ENCODE measurements around the gene KRTAP9-2.
"Not testable (repeated sequence)": the region's sequence is repeated elsewhere in the genome, so short reads cannot be mapped to it uniquely, and the experiment has no call there.

KRTAP9-2 gene

DNA sequence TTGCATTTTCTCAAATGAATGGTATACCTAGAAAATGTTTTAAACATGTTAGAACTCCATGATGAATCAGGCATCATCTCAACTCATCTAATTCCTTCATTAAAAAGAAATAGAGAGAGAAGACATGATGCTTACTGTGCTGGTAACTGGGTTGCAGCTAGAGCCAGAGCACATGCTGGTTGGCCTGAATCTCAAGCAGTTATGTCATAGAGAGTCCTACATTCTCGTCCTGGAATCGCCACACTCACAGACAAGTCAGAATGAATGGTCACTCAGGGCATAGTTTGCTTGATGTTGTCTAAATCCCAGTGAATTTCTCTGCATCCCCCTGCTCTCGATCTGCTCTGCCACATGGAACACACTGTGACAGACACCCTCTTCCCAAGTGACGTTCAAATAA, 10.7 kb downstream of the KRTAP9-2 start:
- DNase-seq, result not testable (repeated sequence)

DNA sequence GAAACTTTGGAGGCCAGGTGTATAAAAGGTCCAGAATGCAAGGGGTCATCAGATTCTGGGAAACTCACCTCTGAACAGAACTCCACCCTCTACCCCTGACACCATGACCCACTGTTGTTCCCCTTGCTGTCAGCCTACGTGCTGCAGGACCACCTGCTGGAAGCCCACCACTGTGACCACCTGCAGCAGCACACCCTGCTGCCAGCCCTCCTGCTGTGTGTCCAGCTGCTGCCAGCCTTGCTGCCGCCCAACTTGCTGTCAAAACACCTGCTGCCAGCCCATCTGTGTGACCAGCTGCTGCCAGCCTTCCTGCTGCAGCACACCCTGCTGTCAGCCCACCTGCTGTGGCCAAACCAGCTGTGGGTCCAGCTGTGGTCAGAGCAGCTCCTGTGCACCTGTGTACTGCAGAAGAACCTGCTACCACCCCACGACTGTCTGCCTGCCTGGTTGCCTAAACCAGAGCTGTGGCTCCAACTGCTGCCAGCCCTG, 11.5 kb downstream of the KRTAP9-2 start, which contains the start of gene KRTAP9-8:
Gene KRTAP9-8, plus strand, starts transcription at position 51 of the 489 bp plus-strand sequence. Its CDS starts 53 bp downstream, at position 104.
- not testable (repeated sequence) for DNase-seq

DNA sequence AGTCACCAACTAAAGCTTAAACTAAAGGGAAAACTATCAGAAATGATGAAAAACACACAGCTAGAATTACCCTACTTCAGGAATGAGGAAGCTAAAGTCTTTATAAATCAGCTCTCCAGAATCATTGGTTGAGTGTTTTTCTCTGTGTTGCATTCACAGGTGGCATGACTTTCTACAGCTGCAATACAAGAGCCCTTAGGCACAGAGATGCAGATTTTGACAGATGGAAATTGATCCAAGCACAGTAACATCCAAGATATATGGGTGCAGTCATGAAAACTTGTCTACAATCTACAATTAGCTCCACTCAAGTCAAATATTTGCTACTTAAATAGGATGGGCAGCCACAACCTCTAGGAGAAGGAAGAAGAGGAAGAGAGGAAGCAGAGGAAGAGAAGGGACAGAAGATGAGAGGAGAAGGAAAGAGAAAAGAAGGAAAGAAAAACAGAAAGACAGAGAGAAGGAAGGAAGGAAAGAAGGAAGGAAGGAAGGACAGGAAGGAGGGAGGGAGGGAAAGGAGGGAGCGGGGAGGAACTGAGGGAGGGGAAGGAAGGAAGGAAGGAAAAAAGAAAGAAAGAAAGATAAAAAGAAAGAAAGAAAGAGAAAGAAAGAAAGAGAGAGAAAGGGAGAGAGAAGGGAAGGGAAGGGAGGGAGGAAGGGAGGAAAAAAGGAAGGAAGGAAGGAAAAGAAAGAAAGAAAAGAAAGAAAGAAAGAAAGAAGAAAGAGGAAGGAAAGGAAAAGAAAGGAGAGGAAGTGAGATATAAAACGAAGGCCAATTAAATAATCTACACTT, 20.7 kb downstream of the KRTAP9-2 start:
- DNase-seq, result not testable (repeated sequence)

DNA sequence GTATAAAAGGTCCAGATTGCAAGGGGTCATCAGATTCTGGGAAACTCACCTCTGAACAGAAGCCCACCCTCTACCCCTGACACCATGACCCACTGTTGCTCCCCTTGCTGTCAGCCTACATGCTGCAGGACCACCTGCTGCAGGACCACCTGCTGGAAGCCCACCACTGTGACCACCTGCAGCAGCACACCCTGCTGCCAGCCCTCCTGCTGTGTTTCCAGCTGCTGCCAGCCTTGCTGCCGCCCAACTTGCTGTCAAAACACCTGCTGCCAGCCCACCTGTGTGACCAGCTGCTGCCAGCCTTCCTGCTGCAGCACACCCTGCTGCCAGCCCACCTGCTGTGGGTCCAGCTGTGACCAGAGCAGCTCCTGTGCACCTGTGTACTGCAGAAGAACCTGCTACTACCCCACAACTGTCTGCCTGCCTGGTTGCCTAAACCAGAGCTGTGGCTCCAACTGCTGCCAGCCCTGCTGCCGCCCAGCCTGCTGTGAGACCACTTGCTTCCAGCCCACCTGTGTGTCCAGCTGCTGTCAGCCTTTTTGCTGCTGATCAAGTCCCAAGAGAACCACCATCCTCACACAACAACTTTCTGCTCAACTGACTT, 23.3 kb downstream of the KRTAP9-2 start, which contains the start of gene KRTAP9-4:
Gene KRTAP9-4, plus strand, starts transcription at position 51 of the 604 bp plus-strand sequence. Its CDS starts 34 bp downstream, at position 85.
- DNase-seq, result not testable (repeated sequence)

DNA sequence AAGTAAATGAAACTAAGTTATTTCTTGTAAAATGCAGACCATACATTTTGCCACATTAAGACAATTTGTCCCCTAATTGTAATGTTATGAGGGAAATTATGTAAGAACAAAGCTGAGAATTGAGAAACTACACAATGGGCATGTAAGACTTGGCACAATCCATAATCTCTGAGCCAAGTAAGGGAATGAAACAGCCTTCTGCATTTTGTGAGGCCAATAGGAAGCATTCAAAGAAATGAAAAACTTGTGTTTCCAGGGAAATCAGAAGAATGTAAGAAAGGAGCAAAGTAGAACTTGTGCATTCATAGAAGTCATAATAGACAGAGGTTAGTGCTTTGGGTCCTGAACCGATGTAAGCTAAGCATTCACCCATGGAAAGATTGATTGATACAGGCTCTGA, 24.8 kb downstream of the KRTAP9-2 start:
- no peak for DNase-seq

DNA sequence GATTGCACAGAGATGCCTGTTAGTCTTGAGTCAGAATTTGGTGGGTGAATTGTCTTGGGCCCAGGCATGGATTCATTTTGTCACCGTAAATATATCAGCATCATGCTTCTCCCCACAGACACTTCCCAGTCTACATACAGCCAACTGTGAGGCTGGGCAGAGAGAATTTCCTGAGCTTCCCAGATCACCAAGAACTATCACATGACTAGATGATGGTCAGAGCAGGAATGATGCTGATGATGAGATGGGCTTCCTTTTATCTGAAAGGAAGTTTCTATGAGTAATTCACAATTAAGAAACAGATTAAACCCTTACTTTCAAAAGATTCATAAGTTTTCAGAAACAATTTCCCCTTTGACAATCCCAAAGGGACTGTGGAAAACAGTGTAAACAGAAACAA, 28.4 kb downstream of the KRTAP9-2 start:
- DNase-seq, result no peak

DNA sequence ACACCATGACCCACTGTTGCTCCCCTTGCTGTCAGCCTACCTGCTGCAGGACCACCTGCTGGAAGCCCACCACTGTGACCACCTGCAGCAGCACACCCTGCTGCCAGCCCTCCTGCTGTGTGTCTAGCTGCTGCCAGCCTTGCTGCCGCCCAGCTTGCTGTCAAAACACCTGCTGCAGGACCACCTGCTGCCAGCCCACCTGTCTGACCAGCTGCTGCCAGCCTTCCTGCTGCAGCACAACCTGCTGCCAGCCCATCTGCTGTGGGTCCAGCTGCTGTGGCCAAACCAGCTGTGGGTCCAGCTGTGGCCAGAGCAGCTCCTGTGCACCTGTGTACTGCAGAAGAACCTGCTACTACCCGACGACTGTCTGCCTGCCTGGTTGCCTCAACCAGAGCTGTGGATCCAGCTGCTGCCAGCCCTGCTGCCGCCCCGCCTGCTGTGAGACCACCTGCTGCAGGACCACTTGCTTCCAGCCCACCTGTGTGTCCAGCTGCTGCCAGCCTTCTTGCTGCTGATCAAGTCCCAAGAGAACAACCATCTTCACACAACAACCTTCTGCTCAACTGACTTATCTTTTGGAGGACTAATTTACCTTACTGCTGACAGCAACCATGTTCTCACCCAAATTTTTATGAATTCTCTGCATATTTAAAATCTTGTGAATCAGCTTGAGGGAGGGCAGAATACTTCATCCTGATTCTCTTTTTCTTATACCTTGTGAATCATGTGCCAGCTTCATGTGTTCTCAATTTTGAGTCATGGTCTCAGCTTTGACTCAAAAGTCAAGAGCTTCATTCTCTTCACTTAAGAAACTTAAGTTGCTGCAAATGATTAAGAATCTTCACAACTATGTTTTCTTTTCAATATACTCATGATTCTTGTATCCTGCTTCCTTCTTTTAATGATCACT, 29.2 kb downstream of the KRTAP9-2 start, which contains the start of gene KRTAP9-9:
Gene KRTAP9-9, plus strand, starts transcription at position 4 of the 910 bp plus-strand sequence.
- not testable (repeated sequence) for DNase-seq

DNA sequence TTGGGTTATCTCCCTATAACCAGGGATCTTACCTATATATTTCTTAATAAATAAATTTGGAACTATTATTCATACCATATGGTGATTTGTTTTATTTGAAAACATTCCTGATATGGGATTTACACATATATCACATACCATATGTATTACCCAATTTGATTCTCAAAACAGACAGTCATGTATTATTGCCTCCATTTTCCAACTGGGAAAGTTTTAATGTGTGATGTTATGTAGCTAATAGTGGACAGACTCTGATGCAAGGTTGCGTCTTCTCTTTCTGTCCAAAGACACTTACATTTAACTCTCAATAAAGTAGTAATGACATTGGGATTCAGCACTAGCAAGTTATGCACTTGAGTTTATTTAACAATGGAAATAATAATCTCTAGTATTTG, 29.8 kb downstream of the KRTAP9-2 start:
- DNase-seq, result no peak

DNA sequence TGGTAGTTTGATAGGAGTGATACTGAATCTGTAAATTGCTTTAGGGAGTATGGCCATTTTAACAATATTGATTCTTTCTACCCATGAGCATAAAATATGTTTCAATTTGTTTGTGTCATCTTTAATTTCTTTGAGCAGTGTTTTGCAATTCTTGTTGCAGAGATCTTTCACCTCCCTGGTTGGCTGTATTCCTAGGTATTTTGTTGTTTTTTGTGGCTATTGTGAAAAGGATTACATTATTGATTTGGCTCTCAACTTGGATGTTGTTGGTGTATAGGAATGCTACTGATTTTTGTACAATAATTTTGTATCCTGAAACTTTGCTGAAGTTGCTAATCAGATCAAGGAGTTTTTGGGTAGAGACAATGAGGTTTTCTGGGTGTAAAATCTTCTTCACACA, 32.0 kb downstream of the KRTAP9-2 start:
- no peak for DNase-seq

DNA sequence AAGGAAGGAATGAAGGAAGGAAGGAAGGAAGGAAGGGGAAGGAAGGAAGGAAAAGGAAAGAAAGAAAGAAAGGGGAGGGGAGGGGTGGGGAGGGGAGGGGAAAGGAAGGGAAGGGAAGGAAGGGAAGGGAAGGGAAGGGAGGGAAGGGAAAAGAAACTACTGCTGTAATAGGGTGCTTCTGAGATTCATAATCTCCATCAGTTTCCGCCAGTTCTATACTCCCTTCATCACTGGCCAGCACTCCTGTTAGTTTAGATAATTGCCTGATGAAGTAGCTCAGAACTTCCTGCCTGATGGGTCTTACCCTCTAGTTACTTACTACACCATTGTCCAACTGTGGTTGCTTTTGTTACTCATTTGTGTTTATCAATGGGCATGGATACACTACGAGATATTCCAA, 36.8 kb downstream of the KRTAP9-2 start:
- no peak for DNase-seq

DNA sequence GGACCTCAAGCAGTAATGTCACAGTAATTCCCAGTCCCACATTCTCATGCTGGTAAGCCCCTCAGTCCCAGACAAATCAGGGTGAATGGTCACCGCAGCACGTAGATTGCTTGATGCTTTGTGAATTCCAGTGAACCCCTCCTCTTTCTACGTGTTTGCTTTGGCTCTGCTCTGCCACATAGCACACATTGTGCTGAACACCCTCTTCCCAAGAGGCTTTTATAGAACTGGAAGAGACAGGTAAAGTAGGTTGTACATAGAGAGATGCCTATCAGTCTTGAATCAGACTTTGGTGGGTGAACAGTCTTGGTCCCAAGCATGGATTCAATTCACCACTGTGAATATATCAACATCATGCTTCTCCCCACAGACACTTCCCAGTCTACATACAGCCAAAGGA, 38.2 kb downstream of the KRTAP9-2 start:
- DNase-seq, result no peak

DNA sequence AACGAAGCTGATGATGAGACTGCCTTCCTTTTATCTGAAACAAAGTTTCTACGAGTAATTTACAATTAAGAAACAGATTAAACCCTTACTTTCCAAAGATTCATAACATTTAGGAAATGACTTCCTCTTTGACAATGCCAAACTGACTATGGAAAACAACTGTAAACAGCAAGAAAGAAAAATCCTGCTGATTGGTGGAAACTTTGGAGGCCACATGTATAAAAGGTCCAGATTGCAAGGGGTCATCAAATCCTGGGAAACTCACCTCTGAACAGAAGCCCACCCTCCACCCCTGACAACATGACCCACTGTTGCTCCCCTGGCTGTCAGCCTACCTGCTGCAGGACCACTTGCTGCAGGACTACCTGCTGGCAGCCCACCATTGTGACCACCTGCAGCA, 38.6 kb downstream of the KRTAP9-2 start, which contains the start of gene KRTAP9-6:
Gene KRTAP9-6, plus strand, starts transcription at position 301 of the 400 bp plus-strand sequence. Its CDS starts 0 bp downstream, at position 301.
- no peak for DNase-seq

DNA sequence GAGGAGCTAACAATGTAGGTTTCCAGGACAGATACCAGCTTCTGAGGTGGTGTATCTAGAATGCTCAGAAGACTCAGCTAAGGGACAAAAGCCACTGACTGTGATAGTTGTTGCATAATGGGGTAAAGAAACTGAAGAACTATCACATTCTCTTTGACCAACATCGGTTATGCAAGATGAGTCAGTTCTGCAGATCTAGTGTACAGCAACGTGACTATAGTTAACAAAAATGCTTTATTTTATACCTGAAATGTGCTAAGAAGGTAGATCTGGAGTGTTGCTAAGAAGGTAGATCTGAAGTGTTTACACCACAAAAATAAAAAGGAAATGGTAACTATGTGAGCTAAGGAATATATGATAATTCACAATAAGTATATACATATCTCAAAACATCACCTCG, 41.3 kb downstream of the KRTAP9-2 start:
- DNase-seq, result no peak

DNA sequence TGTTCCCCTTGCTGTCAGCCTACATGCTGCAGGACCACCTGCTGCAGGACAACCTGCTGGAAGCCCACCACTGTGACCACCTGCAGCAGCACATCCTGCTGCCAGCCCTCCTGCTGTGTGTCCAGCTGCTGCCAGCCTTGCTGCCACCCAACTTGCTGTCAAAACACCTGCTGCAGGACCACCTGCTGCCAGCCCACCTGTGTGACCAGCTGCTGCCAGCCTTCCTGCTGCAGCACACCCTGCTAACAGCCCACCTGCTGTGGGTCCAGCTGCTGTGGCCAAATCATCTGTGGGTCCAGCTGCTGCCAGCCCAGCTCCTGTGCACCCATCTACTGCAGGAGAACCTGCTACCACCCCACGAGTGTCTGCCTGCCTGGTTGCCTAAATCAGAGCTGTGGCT, 44.9 kb downstream of the KRTAP9-2 start:
- not testable (repeated sequence) for DNase-seq

DNA sequence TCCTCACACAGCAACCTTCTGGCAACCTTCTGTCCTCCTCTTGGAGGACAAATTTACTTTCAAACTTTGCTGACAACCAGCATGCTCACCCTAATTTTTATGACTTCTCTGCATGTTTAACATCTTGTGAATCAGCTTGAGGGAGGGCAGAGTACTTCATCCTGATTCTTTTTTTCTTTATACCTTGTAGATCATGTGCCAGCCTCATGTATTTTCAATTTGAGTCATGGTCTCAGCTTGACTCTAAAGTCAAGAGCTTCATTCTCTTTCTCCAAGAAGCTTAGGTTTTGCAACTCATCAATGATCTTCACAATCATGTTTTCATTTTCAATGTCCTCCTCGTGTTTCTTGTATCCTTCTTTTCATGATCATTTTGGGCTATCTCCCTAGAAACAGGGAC, 45.4 kb downstream of the KRTAP9-2 start:
- no peak for DNase-seq

DNA sequence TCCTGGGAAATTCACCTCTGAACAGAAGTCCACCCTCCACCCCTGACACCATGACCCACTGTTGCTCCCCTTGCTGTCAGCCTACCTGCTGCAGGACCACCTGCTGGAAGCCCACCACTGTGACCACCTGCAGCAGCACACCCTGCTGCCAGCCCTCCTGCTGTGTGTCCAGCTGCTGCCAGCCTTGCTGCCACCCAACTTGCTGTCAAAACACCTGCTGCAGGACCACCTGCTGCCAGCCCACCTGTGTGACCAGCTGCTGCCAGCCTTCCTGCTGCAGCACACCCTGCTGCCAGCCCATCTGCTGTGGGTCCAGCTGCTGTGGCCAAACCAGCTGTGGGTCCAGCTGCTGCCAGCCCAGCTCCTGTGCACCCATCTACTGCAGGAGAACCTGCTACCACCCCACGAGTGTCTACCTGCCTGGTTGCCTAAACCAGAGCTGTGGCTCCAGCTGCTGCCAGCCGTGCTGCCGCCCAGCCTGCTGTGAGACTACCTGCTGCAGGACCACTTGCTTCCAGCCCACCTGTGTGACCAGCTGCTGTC, 49.3 kb downstream of the KRTAP9-2 start, which contains the start of gene KRTAP9-7:
Gene KRTAP9-7, plus strand, starts transcription at position 51 of the 543 bp plus-strand sequence. Its CDS starts 0 bp downstream, at position 51.
- not testable (repeated sequence) for DNase-seq

Measured in inflammatory macrophage treated with lipopolysaccharide for 4 hours (primary cell).